Stomach smooth muscle (tissue), 2 donors: ENCODE results near the gene TADA1.
"Not testable (repeated sequence)": the region's sequence is repeated elsewhere in the genome, so short reads cannot be mapped to it uniquely, and the experiment has no call there.

Experiments
- H3K27ac ChIP-seq: one replicate; pipeline ENCODE4 v1.7.0; 2013; ENCODE audit warnings: mild to moderate bottlenecking, low read length, inconsistent platforms
- H3K27me3 ChIP-seq, 2 donors: one replicate each; pipeline ENCODE4 v1.7.0; 2013; ENCODE audit warnings: low read length in 2 of 2; ENCODE audit not compliant: insufficient read depth in 2 of 2, control insufficient read depth in 1 of 2
- H3K36me3 ChIP-seq, 2 donors: one replicate each; pipeline ENCODE4 v1.7.0; 2013; ENCODE audit warnings: low read length in 2 of 2; ENCODE audit not compliant: control insufficient read depth in 2 of 2, insufficient read depth in 2 of 2
- H3K4me1 ChIP-seq: one replicate; pipeline ENCODE4 v1.7.0; 2013; ENCODE audit warnings: low read length; ENCODE audit not compliant: control insufficient read depth, insufficient read depth
- H3K4me3 ChIP-seq, 2 donors: one replicate each; pipeline ENCODE4 v1.7.0; 2013; ENCODE audit warnings: low read length in 2 of 2
- H3K9ac ChIP-seq, 2 donors: one replicate each; pipeline ENCODE4 v1.7.0; 2013; ENCODE audit warnings: low read length in 2 of 2, mild to moderate bottlenecking in 1 of 2
- H3K9me3 ChIP-seq, 2 donors: one replicate each; pipeline ENCODE4 v1.7.0; 2013; ENCODE audit warnings: low read length in 2 of 2; ENCODE audit not compliant: control insufficient read depth in 2 of 2
- donor health status: healthy.
- donor health status: Pancreatic carcinoma.

The TADA1 gene

DNA sequence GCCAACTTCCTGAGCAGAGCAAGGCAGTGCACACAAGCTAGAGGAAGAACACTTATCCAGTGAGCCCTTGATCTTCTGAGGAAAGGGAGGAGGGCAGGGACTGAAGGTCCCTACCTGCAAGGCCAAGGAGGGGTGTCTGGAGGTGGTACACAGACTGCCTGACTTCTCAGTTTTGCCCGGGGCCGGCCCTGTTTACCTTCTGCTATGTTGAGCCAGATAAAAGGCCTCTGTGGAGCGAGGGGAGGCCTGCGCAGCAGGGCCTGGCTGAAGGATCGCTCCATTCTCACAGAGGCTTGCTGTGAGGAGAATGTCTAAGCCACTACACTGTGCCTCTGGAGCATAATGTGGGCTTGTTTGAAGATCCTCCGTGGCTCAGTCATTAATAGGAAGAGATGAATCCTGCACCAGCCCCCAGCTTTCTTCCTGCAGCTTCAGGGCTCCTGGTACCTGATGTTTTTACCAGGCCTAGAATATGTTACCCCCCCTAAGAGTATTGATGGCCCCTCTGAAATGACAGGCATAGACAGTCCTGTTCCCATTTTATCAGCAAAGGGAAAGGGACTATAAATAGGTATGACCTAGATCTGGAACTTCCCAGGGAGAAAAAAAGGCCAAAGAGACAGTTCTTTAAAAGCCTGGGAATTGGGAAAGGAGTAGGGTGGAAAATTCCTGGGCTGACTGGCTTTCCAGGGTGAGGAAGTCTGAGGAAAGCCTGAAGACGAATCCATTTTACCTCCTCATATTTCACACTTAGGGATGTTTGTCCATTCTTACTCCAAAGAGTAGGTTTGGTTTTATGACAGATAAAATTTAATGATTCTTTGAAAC, 32.1 kb downstream of the TADA1 start:
- Histone ChIP-seq H3K9me3 (no peaks in the 10 kb centered on the region), H3K27me3 (no peaks in the 10 kb centered on the region), H3K4me1 (peaks cover 47% of the 10 kb centered on the region), H3K27ac (peak overlapping the region; percentile 41), H3K4me3 (no peak overlapping the region), H3K36me3 (peaks cover 37 to 58% of the 10 kb centered on the region in 2 donors), H3K9ac (peak overlapping the region; percentile 26 to 62)

DNA sequence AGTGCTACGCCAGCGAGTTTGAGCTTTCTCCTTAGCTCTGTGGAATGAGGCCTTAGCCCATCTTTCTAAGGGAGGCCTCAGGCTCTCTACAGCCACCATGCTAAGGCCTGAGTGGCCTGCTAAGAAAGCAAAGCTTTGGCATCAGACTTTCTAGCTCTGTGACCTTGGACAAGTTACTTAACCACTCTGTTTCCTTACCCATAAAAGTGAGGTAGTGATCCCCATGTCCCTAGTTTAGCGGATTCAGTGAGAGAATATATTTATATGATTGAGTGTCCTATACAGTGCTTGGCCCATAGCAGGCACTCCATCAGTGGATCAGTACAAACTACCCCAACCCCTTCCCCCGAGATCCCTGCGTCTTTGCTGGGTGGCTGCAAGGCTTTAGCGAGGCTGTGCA, 32.7 kb downstream of the TADA1 start:
- no peaks in the 10 kb centered on the region for H3K27me3 ChIP-seq
- no peak overlapping the region for H3K4me3 ChIP-seq
- peak overlapping the region in 1 of 2 donors; percentile 29 for H3K9ac ChIP-seq
- peaks cover 30 to 52% of the 10 kb centered on the region in 2 donors for H3K36me3 ChIP-seq
- peaks cover 51% of the 10 kb centered on the region for H3K4me1 ChIP-seq
- H3K9me3 ChIP-seq: no peaks in the 10 kb centered on the region
- peak overlapping the region; percentile 41 for H3K27ac ChIP-seq

DNA sequence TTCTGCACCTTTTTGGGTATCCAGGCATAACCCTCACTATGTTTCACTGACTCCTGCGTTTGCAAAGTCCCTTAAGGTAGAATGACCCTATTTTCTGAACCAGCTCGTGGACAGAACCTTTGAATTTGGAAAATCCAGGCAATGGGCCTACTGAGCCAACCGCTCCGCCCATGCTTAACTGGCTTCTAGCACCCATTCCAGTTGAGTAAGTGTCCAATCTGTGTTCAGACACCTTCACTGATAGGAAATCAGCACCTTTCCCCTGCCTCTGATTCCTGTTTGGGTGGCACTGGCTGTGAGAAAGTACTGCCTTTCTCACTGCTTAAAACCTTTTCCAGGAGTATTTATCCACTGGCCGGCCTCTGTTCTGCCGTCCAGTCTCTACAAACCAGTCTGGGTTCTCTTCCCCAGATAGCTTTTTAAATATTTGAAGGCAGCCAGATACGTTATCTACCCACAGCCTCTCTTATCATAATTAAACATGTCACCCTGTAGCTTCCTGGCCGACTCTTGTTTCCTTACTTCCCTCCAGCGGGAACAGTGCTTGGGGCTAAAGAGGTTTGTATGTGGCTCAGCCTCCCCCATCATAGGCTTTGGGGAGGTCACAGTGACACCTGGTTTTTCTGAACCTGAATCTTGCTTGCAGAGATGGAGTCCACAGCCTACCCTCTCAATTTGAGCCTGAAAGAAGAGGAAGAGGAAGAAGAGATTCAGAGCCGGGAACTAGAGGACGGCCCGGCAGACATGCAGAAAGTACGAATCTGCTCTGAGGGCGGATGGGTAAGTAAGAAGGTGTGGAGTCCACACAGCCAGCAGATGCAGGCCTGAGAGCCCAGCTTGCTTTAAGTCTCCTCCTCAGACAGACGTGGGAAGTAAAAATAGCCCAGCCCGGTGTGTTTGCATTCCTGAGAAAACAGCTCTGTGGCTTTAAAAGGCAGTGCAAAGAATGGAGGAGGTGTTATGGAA, 35.5 kb downstream of the TADA1 start:
- peak overlapping the region; percentile 64 to 70 for H3K9ac ChIP-seq
- H3K9me3 ChIP-seq: no peaks in the 10 kb centered on the region
- H3K27me3 ChIP-seq: no peaks in the 10 kb centered on the region
- peak overlapping the region; percentile 67 for H3K27ac ChIP-seq
- peak overlapping the region; percentile 74 to 80 for H3K4me3 ChIP-seq
- H3K4me1 ChIP-seq: peaks cover 50% of the 10 kb centered on the region
- H3K36me3 ChIP-seq: peaks cover 15 to 35% of the 10 kb centered on the region in 2 donors

DNA sequence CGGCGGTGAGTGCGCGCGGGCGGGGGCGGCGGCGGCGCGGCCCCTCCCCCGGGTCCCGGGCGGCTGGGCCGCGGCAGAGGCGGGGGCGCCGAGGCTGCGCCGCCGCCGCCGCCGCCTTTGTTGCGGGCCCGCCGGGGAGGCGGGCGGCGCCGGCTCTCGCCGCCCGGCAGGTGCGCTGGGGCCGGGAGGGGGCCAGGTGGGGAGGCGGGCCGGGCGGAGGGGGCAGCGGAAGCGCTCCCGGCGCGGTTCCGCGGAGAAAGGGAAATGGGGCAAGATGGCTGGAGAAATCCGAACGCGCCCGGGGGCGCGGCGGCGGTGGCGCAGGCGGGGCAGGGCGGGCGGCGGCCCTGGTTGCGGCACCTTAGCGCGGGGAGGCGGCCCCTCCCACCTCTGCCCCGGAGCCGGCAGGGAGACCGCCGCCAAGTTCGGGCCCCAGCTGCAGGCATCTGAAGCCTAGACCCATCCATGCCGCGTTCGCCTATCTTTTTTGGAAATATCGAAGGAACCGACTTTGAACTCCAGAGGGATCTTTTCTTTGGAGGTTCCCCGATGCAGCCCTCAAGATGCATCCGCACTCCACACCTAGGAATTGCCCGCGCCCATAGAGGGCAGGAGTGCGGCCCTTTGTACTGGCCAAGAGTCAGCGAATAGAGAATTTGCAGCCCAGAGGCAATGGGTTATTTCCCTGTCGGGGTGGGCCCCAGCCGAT, 36.3 kb downstream of the TADA1 start:
- peaks cover 46% of the 10 kb centered on the region for H3K4me1 ChIP-seq
- peaks cover 15 to 31% of the 10 kb centered on the region in 2 donors for H3K36me3 ChIP-seq
- H3K9ac ChIP-seq: peak overlapping the region; percentile 64 to 70
- H3K4me3 ChIP-seq: peak overlapping the region; percentile 74 to 88
- peak overlapping the region; percentile 67 for H3K27ac ChIP-seq
- H3K27me3 ChIP-seq: no peaks in the 10 kb centered on the region
- no peaks in the 10 kb centered on the region for H3K9me3 ChIP-seq

DNA sequence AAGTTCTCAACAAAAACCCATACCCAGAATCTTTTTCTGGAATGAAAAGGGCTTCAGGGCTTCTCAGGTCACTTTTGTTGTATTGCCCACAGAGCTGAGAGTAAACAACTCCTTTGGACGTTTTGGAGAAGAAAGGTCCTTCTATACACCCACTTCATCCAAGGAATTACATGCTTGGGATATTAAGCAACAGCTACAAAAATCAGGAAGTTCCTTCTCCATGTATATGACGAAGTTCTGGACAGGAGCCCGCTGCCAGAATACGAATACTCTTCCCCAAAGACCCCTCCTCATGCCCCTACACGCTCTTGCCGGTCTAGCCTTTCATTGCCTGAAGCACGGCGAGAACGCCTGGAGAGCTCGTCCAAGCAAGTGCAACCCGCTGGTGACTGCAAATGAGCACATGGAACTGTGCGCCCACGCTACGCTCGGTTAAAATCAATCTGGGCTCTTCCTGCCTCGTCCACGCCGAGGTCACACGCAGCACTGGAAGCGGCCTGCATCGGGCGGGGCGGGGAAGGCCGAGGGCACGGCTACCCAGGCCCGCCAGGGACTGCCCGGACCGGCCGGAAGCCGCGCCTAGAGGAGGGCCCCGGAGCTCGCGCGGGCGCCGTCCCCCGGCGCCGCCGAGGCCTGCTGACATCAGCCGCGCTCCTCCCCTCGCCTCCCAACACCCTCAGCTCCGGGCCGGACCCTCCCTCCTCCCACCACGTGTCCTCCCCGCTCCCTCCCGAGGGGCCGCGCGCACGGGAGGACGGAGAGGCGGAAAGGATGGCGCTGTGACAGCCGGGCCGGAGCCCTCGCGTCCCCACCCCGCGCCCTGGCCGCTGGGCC, 37.1 kb downstream of the TADA1 start, which contains the start of gene POGK:
Gene POGK, plus strand, starts transcription at position 710 of the 834 bp plus-strand sequence. CDS start 1,482 bp downstream, outside the sequence.
- H3K4me1 ChIP-seq: peaks cover 40% of the 10 kb centered on the region
- H3K9me3 ChIP-seq: no peaks in the 10 kb centered on the region
- peak within 1 kb of the TSS; percentile 81 for H3K27ac ChIP-seq
- H3K9ac ChIP-seq: peak within 1 kb of the TSS; percentile 89 to 98
- H3K27me3 ChIP-seq: no peaks in the 10 kb centered on the region
- peak within 1 kb of the TSS; percentile 88 to 92 for H3K4me3 ChIP-seq
- peaks cover 15 to 26% of the 10 kb centered on the region in 2 donors for H3K36me3 ChIP-seq

DNA sequence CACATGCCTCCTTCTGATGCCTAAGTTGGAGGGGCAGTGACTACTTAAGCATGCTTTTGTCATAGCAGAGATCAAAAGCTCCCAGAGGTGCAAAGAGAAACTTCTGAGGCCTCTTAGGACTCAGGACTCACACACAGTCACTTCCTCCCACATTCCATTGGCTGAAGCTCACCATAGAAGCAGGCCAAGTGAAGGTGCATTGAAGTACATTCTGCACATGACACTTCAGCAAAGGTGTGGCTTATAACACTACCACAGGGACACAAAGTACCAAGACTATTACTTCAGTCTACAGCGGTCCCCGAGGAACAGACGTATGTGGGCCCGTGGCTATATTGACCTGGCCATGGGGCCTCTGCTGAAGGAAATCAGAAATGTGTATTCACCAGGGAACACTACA, 39.3 kb downstream of the TADA1 start:
- H3K9ac ChIP-seq: no peak overlapping the region
- no peaks in the 10 kb centered on the region for H3K27me3 ChIP-seq
- peaks cover 22% of the 10 kb centered on the region for H3K4me1 ChIP-seq

DNA sequence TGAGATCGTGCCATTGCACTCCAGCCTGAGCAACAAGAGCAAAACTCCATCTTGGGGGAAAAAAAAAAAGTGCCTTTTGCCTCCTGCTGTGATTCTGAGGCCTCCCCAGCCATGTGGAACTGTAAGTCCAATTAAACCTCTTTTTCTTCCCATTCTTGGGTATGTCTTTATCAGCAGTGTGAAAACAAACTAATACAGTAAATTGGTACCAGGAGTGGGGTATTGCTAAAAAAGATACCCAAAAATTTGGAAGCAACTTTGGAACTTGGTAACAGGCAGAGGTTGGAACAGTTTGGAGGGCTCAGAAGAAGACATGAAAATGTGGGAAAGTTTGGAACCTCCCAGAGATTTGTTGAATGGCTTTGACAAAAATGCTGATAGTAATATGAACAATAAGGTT, 46.3 kb downstream of the TADA1 start:
- not testable (repeated sequence) for H3K9me3 ChIP-seq, H3K4me3 ChIP-seq, H3K27me3 ChIP-seq, H3K4me1 ChIP-seq, H3K27ac ChIP-seq, H3K36me3 ChIP-seq, H3K9ac ChIP-seq

More for the DNA sequence above, 39.3 kb downstream of the TADA1 start:
- peaks cover 7% of the 10 kb centered on the region in 2 donors for H3K36me3 ChIP-seq
- no peak overlapping the region for H3K27ac ChIP-seq
- H3K9me3 ChIP-seq: no peaks in the 10 kb centered on the region
- H3K4me3 ChIP-seq: no peak overlapping the region

DNA sequence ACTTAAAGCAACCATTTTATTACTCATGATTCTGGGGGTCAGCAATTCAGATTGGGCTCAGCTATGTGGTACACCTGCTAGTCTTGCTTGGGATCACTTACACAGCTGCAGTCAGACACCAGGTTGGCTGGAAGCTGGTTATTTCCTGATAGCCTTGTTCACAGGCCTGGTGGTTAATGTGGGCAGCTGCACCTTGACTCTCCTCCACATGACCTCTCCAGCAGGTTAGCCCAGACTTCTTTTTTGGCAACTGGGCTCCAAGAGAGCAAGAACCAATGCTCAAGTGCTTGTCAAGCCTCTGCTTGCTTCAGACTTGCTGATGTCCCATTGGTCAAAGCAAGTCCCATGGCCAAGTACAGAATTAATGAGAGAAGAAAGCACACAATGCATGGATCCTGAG, 48.6 kb downstream of the TADA1 start:
- Histone ChIP-seq H3K27me3 (no peaks in the 10 kb centered on the region), H3K4me1 (no peaks in the 10 kb centered on the region), H3K4me3 (no peak overlapping the region), H3K27ac (no peak overlapping the region), H3K9ac (no peak overlapping the region), H3K9me3 (peaks cover 3 to 6% of the 10 kb centered on the region in 2 donors), H3K36me3 (no peaks in the 10 kb centered on the region)

DNA sequence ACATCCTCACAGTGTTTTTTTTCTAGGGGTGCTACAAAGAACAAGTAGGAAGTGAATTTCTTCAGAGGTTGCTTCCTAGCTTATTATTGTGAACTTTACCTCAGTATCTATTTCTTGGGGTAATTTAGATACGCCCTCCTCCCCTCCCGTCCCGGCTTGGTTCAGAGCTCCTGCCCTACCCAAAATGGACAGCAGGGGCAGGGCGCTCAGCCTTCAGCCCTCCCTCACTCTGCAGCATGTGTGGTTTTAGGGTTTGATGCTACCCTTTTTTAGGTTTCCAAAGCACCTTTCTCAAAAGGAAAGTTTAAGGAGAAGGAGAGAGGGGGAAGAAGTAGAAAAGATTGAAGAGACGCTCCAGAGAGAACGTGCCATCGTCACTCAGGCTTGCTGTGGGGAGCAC, 53.7 kb downstream of the TADA1 start:
- Histone ChIP-seq H3K27ac (no peak overlapping the region), H3K4me3 (no peak overlapping the region), H3K27me3 (no peaks in the 10 kb centered on the region), H3K4me1 (no peaks in the 10 kb centered on the region), H3K9me3 (peaks cover 0 to 5% of the 10 kb centered on the region in 2 donors), H3K9ac (no peak overlapping the region), H3K36me3 (no peaks in the 10 kb centered on the region)
